HG02870 (cell line): ENCODE measurements around the gene CHCHD6.
"Not testable (repeated sequence)": the region's sequence is repeated elsewhere in the genome, so short reads cannot be mapped to it uniquely, and the experiment has no call there.

ENCODE experiments used
- ATAC-seq: cut with Tn5 transposase; IDR thresholded peaks from one replicate; pipeline ENCODE4 v1.9.1; 2021; ENCODE audit warnings: mild to moderate bottlenecking, moderate library complexity; ENCODE audit not compliant: unreplicated experiment

The CHCHD6 gene

DNA sequence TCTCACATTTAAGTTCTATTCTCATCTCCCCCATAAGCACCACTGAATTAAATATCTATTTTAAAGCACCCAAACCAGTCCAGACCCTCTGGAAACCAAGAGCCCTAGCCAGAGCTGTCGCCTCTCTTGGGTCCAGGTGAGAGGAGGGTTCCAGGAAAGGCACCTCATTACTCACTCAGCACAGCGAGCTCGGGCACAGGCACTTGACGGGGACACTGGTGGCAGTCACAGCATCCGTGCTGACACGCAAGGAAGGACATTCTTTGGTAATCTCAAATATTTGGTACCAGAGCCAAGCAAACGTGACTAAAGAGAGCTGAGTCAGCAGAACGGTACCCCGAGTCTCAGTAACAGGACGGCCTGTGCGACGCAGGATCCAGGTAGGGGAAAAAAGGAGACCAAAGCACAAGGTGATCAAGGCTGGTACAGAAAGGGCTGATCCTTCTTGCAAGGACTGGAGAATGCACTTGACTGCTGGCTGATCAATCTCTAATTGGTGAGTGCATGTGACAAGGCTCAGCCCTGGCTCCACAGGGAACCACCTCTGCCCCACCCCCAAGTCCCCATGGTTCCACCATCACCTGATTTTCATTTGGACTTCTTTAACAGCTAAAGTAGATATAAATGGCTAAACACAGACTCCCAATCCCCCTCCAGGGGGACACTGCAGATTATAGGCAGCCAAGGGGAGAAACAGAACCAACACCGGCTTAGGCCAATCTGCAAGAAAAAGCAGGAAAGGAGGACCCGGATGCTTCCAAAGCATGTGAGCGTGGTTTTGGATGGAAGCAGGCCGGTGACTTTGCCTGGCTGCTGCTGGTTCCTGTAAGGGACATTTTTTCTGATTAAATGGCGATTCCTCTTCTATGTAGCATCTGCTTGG lies 61.4 kb downstream of the CHCHD6 start:
- ATAC-seq, result no peak

DNA sequence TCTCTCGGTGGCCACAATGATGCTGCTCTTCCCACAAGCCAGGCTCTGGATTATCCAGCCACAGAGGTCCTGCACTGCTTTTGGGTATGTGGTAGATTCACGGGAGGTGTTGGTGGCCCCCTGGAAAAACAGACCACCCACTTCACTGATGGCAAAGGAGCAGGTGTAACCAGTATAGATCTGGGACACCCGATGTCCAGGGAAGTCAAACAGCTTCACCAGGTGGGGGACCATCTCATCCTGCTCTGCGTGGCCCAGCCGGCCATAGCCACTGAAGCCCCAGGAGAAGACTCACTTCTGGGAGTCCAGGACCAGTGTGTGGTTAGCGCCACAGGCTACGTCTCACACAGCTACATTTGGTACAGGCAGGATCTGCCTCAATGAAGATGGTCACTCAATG lies 62.6 kb downstream of the CHCHD6 start:
- ATAC-seq, result no peak

DNA sequence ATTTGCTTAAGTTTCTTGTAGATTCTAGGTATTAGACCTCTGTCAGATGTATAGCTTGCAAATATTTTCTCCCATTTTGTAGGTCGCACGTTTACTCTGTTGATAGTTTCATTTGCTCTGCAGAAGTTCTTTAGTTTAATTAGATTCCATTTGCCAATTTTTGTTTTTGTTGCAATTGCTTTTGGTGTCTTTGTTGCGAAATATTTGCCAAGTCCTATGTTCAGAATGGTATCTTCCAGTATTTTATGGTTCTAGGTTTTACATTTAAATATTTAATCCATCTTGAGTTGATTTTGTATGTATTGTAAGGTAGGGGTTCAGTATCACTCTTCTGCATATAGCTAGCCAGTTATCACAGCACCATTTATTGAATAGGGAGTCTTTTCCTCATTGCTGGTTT lies 64.9 kb downstream of the CHCHD6 start:
- ATAC-seq, result no peak

DNA sequence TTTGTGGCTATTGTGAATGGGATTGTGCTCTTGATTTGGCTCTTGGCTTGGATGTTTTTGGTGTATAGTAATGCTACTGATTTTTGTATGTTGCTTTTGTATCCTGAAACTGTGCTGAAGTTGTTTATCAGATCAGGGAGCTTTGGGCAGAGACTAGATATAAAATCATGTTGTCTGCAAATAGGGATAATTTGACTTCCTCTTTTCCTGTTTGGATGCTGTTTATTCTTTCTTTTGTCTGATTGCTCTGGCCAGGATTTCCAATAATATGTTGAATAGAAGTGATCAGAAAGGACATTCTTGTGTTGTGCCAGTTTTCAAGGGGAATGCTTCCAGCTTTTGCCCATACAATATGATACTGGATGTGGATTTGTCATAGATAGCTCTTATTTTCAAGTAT lies 66.1 kb downstream of the CHCHD6 start:
- ATAC-seq, result no peak

DNA sequence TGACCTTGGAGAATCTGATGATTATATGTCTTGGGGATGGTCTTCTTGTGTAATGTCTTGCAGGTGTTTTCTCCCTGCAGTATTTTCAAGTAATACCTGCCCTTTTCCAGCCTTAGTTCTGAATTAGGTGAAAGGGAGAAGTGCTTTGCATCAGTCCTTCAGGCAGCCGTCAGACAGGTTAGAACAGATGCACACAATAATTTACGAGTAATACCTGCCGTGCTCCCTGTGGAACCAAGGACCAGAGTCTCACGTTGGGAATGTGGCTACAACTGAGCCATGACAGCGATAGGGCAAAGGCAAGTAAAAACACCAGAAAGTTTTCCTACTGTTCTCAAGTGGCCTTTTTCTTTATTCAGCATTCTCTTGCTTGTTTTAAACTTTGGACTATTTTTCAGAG lies 69.1 kb downstream of the CHCHD6 start:
- no peak for ATAC-seq

DNA sequence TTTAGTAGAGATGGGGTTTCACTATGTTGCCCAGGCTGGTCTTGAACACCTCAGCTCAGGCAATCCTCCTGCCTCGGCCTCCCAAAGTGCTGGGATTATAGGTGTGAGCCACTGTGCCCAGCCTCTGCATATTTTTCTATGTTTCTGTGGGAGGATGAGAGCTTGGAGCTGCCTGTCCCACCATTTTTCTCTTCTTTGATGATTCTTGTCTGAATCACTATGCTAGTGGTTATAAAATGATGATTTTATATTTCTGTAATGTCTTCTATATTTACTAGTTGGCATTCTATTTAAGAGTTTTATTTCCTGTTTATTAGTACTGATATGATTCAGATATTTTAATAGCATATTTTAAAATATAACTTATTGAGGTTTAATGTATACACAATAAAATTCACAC lies 69.7 kb downstream of the CHCHD6 start:
- ATAC-seq, result no peak

DNA sequence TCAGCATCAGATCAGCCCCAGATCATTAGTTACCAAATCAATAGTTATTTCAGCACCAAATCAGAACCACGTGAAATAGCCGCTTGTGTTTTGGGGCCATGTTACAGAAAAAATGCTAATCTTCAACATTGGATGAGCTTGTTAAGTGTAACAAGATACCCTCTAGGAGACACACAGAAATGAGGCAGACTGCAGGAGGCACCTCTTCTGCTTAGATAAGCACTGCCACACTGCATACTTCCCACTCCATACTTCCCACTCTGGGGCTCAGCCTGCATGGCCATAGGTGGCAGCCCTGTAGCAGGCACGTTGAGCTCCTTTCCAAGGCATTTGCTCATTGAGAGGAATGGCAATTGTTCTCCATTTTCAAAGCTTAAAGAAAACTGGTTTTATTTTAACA lies 73.3 kb downstream of the CHCHD6 start:
- ATAC-seq, result no peak

DNA sequence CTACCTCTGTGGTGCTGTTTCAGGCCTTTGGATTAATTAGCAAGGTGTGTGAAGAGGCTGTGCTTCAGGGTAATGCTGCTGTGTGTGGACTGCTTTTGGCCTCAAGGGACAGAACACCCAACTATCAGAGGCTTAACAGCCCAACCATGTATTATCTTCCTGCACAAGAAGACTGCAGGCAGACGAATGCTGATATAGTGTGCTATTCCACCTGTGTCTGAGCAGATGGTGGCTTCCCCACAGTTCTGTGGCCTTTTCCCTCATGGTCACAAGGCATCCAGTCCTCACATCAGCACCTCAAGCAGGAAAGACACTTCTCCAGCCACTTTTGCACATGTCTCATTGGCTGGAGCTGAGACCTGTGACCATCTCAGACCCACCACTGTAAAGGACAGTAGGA lies 76.6 kb downstream of the CHCHD6 start:
- no peak for ATAC-seq

DNA sequence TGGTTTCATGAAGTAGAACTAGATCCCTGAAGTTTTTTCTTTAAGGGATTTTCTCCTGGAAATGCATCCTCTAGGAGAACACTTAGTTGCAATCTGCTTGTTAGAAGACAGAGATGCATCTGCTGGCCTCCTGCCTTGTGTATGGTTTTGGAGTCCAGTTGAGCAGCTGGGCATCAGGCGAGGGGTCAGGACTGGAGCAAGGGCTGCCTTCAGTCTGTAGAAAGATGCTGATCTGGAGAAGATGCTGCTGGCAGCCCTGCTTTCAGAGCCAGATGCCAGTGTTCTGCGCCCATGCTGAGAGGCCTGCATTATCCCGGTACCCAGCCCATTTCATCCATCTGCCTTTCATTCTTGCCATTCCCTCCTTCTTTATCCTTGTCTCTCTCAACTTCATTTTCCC lies 77.4 kb downstream of the CHCHD6 start:
- ATAC-seq, result no peak

DNA sequence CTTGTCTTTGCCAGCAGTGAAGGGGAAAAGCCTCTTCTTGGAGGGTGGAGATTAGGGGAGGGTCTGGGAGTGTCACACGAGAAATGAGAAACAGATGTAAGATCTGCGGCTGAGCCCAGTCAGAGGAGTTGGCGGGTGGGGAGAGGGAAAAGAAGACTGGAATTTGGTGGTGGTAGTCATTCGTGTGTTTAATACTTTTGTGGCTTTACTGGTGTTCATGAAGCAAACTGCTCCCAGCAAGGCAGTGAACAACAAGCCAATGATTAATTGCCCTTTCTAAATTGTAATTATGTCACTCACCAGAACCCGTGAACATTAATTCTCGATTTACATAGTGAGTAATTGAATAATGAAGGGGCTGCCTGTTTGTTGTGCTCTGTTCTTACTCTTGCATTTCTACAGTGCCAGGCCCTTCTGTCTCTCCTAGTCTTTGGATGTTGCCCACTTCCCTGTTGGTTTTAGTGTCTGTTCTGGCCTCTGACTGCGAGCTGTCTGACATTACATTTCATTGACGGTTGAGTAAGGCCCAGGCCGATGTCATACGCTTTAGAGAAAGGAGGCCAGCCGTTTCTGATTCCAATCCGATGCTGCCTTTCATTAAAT lies 78.0 kb downstream of the CHCHD6 start:
- ATAC-seq, result no peak

DNA sequence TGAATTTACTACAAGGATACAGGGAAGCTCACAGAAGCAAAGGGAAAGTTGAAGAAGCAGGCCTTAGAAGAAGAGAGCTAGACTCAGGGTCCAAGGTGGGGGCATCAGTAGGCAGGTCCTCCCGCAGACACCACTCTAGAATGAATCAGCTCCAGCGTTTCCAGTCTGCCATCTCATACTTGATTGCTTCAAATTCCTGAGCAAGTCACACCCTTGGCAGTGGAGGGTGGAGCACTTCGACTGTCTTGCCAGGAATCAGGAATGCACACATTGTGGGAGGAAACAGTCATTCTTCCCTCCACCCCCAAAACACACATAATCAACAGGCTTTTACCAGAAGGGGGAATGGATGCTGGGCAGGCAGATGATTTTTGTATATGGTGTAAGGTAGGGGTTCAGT lies 78.5 kb downstream of the CHCHD6 start:
- ATAC-seq, result no peak

DNA sequence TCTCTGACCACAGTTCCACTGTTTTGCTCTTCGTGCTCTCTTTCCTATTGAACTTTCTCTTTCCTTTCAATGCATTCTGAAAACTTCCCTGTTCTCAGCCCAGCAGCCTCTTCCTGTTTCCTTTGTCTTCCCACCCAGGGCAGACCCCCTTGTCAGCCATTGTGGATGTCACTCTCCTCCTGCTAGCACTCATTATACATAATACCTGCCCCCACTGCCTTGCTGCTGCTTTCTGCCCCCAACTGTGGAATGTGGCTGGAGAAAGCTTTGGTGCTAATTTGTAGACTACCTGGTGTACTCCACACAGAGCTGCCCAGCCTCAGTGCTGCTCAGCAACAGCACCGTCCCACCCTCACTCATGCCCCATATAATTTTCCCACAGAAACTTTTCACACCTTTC lies 80.2 kb downstream of the CHCHD6 start:
- ATAC-seq, result no peak

DNA sequence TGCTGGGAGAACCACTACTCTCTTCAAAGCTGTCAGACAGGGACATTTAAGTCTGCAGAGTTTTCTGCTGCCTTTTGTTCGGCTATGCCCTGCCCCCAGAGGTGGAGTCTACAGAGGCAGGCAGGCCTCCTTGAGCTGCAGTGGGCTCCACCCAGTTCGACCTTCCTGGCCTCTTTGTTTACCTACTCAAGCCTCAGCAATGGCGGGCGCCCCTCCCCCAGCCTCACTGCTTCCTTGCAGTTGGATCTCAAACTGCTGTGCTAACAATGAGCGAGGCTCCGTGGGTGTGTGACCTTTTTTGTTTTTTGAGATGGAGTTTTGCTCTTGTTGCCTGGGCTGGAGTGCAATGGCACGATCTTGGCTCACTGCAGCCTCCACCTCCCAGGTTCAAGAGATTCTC lies 87.3 kb downstream of the CHCHD6 start:
- ATAC-seq, result not testable (repeated sequence)

DNA sequence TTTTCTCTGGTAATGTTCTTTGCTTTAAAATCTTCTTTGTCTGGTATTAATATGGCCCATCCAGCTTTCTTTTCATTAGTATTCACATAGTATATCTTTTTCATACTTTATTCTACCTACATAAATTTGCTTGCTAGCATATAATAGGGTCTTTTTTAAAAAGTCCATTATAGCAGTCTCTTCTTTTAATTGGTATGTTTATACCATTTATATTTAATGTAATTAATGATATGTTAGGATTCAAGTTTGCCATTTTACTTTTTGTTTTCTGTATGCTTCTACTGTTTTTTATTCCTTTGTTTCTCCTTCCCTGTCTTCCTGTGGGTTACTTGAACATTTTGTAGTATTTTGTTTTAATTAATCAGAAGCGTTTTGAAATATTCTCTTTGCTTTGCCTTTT lies 89.0 kb downstream of the CHCHD6 start:
- ATAC-seq, result no peak

DNA sequence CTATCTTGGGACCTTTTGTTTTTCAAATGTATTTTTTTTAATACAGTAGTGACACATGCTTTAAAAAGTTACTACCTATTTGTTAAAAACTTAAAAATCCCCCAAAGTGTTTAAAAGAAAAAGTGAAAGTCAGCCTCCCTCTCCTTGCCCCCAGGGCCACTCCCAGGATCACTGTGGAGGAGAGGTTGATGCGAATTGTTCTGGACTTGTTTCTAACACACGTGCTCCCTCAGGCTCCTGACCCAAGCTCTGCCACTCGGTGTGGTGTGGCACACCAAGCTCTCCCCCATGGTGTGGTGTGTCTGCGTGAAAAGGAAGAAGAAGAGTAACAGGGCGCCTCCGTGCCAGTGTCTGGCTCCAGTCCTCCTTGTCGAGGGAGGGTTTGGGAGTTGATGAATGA lies 93.5 kb downstream of the CHCHD6 start:
- ATAC-seq, result no peak

DNA sequence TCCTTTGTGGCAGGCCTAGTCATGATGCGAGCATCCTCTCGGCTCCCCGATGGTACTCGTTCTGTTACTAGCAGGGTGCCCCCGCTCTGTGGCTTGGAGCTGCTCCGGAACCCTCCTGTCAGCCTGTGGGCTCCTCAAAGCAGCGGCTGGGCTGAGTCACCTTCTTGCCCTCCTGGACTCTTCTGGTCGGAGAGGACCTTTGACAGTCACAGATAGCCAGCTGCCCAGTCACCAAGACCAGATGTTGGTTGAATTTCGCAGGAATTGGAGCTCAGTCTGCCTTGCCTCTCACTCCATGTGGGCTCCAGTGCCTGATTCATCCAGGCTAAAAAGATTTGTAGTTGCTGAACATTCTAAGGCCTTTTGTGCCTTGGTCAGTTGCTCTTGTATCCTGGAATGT lies 94.5 kb downstream of the CHCHD6 start:
- ATAC-seq, result no peak

DNA sequence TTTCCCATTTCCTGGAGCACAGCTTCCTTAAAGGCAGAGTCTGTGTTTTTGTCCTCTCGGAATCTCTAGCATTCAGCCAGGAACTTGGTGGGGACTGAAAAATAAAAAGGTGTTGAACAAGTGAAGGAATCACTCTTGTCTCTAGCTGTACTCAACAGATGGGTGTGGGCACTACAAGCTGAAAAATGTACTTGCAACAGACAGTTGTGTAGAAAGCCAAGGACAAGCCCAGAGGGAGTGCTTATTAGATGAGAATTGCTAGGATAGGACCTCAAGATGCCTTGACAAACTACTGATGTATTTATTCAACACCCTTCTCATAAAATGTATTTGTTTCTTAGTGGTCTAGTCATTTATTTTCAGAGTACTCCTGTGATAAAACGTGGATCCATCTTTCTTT lies 95.1 kb downstream of the CHCHD6 start:
- no peak for ATAC-seq

DNA sequence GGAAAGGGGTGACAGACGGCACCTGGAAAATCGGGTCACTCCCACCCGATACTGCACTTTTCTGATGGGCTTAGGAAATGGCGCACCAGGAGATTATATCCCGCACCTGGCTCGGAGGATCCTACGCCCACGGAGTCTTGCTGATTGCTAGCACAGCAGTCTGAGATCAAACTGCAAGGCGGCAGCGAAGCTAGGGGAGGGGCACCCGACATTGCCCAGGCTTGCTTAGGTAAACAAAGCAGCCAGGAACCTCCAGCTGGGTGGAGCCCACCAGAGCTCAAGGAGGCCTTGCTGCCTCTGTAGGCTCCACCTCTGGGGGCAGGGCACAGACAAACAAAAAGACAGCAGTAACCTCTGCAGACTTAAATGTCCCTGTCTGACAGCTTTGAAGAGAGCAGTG lies 97.3 kb downstream of the CHCHD6 start:
- ATAC-seq, result not testable (repeated sequence)

DNA sequence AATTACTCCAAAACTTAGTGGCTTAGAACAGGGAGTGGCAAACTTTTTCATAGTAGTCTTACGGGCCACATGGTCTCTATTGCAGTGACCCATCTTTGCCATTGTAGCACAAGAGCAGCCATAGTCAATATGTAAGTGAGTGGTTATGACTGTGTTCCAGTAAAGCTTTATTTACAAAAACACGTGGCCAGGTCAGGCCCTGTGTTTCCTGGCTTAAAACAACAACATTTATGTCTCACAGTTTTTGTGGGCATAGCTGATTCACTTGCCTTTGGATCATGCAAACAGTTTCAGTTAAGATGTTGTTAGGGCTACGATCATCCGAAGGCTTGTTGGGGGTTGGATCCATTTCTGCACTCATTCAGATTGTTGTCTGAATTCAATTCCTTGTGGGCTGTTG lies 103.8 kb downstream of the CHCHD6 start:
- ATAC-seq, result no peak

DNA sequence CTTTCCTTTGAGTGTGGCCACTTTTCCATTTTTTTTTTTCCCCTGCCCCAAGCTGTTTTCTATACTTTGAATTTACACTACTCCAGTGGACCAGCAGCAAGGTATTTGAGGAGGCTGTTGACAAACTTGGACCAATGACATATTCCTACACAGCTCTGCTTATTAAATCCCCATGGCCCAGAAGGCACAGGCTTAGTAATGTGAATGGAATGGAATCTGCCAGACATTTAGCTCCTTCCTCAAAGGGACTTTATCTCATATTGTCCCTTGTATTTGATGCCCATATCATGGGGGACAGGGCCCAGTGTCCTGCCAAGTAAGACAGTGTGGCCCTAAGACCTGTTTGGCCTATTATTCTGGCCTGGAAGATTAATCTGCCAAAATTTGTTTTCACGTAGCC lies 107.5 kb downstream of the CHCHD6 start:
- no peak for ATAC-seq

DNA sequence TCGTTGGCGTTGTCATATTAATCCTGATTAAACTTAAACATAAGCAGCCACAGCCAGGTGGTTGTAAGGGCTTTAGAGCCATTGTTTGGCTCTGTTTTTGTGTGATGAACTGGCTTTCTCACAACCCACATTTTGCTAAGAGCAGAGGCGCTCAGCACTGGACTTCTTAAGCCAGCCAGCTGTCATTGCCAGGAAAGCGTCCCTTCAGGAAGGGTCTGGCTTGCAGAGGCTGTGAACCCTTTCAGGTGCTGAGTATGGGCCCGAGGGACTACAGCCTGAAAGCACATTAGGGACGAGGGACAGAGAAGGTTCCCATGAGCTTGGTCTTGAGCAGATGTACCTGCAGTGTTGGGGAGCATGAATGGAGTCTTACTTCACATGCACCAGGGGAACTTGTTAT lies 112.3 kb downstream of the CHCHD6 start:
- ATAC-seq, result no peak

DNA sequence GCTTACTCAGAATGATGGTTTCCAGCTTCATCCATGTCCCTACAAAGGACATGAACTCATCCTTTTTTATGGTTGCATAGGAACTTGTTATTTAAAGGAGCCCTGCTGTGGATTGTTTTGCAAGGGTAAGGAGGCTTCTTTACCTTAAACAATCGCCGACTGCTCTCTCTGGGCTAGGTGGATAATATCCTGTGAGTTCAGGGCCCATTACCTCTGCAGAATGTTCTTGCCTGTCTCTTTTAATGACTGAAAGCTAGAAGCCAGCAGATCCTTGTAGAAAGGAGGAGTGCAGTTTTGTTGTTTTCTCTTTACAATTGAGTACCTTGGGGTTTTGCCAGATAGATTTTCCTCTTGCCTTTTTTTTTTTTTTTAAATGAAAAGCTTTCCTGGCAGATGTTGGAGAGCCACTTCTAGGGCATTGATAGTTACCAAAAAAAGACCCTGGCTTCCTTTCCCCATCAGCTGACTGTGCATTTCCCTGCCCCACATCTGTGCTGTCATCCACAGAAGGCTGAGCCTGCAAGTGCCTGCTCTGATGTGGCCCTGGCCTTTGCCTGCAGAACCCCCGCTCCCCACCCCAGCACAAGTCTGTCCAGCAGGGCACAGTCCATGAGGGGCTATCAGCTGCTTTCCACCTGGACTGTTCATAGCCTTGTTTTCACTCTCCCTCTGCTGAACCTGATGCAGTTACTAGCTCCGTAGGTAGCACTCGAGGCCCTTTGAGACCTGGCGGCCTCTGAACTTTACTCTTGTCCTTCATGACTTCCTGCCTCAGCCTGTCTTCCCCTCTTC lies 113.1 kb downstream of the CHCHD6 start:
- no peak for ATAC-seq
